ENCODE measurements around the gene CCL3.
"Not testable (repeated sequence)": the region's sequence is repeated elsewhere in the genome, so short reads cannot be mapped to it uniquely, and the experiment has no call there.

The CCL3 gene

GRCh38 chr17:36103401-36103975 is 13.5 kb upstream of the CCL3 start, which contains the start of gene CCL4:
Gene CCL4, plus strand, starts transcription at chr17:36103827. Its CDS starts 79 bp downstream, at chr17:36103906.
- not testable (repeated sequence) for H3K4me1 ChIP-seq (ENCODE audit: control insufficient read depth, insufficient read depth, low read length, poor library complexity, severe bottlenecking); H3K4me3 ChIP-seq (ENCODE audit: extremely low read depth, insufficient read depth, low read length, poor library complexity, severe bottlenecking); H3K27ac ChIP-seq (ENCODE audit: low read depth, low read length, severe bottlenecking); H3K36me3 ChIP-seq (ENCODE audit: control insufficient read depth, insufficient read depth, low read length); H3K9me3 ChIP-seq (ENCODE audit: control insufficient read depth, low read length)
- 60 to 87% methylated on average over 1 to 6 of the region's 6 CpGs for WGBS, 2 experiments (ENCODE audit: insufficient coverage in 2 of 2)

GRCh38 chr17:36099004-36099403 is 9.1 kb upstream of the CCL3 start:
- WGBS, 2 experiments (ENCODE audit: insufficient coverage in 2 of 2): no CpG with 5 or more reads among the region's 1 CpG
- H3K9me3 ChIP-seq (ENCODE audit: control insufficient read depth, low read length): not testable (repeated sequence)

GRCh38 chr17:36095992-36096391 is 6.0 kb upstream of the CCL3 start:
- 100% methylated on average over 1 of the region's 1 CpG; no CpG with 5 or more reads in 1 of the 2 experiments for WGBS, 2 experiments (ENCODE audit: insufficient coverage in 2 of 2)
- Histone ChIP-seq H3K27ac (ENCODE audit: low read depth, low read length, severe bottlenecking) (no peak overlapping the region), H3K36me3 (ENCODE audit: control insufficient read depth, insufficient read depth, low read length) (no peaks in the 10 kb centered on the region), H3K4me3 (ENCODE audit: extremely low read depth, insufficient read depth, low read length, poor library complexity, severe bottlenecking) (no peak overlapping the region), H3K9me3 (ENCODE audit: control insufficient read depth, low read length) (no peaks in the 10 kb centered on the region), H3K4me1 (ENCODE audit: control insufficient read depth, insufficient read depth, low read length, poor library complexity, severe bottlenecking) (no peaks in the 10 kb centered on the region)

More at GRCh38 chr17:36099004-36099403, 9.1 kb upstream of the CCL3 start:
- not testable (repeated sequence) for H3K27ac ChIP-seq (ENCODE audit: low read depth, low read length, severe bottlenecking); H3K4me1 ChIP-seq (ENCODE audit: control insufficient read depth, insufficient read depth, low read length, poor library complexity, severe bottlenecking); H3K4me3 ChIP-seq (ENCODE audit: extremely low read depth, insufficient read depth, low read length, poor library complexity, severe bottlenecking); H3K36me3 ChIP-seq (ENCODE audit: control insufficient read depth, insufficient read depth, low read length)

- 96 to 99% methylated on average over 6 to 7 of the region's 7 CpGs for WGBS, 2 experiments (ENCODE audit: insufficient coverage in 2 of 2)
- no peaks in the 10 kb centered on the region for H3K4me1 ChIP-seq (ENCODE audit: control insufficient read depth, insufficient read depth, low read length, poor library complexity, severe bottlenecking)
- H3K4me3 ChIP-seq (ENCODE audit: extremely low read depth, insufficient read depth, low read length, poor library complexity, severe bottlenecking): no peak overlapping the region
- no peaks in the 10 kb centered on the region for H3K36me3 ChIP-seq (ENCODE audit: control insufficient read depth, insufficient read depth, low read length)
- no peak overlapping the region for H3K27ac ChIP-seq (ENCODE audit: low read depth, low read length, severe bottlenecking)
- H3K9me3 ChIP-seq (ENCODE audit: control insufficient read depth, low read length): no peaks in the 10 kb centered on the region
Measured at GRCh38 chr17:36094746-36095145, 4.8 kb upstream of the CCL3 start.

- no CpG with 5 or more reads among the region's 1 CpG for WGBS, 2 experiments (ENCODE audit: insufficient coverage in 2 of 2)
- Histone ChIP-seq H3K27ac (ENCODE audit: low read depth, low read length, severe bottlenecking) (no peak overlapping the region), H3K4me1 (ENCODE audit: control insufficient read depth, insufficient read depth, low read length, poor library complexity, severe bottlenecking) (no peaks in the 10 kb centered on the region), H3K4me3 (ENCODE audit: extremely low read depth, insufficient read depth, low read length, poor library complexity, severe bottlenecking) (no peak overlapping the region), H3K9me3 (ENCODE audit: control insufficient read depth, low read length) (no peaks in the 10 kb centered on the region), H3K36me3 (ENCODE audit: control insufficient read depth, insufficient read depth, low read length) (no peaks in the 10 kb centered on the region)
Measured at GRCh38 chr17:36094232-36094631, 4.3 kb upstream of the CCL3 start.

GRCh38 chr17:36092715-36093114 is 2.8 kb upstream of the CCL3 start:
- no CpG with 5 or more reads among the region's 6 CpGs for WGBS, 2 experiments (ENCODE audit: insufficient coverage in 2 of 2)
- H3K27ac ChIP-seq (ENCODE audit: low read depth, low read length, severe bottlenecking); H3K36me3 ChIP-seq (ENCODE audit: control insufficient read depth, insufficient read depth, low read length); H3K9me3 ChIP-seq (ENCODE audit: control insufficient read depth, low read length); H3K4me3 ChIP-seq (ENCODE audit: extremely low read depth, insufficient read depth, low read length, poor library complexity, severe bottlenecking); H3K4me1 ChIP-seq (ENCODE audit: control insufficient read depth, insufficient read depth, low read length, poor library complexity, severe bottlenecking): not testable (repeated sequence)

- H3K4me3 ChIP-seq (ENCODE audit: extremely low read depth, insufficient read depth, low read length, poor library complexity, severe bottlenecking): no peak overlapping the region
- no peaks in the 10 kb centered on the region for H3K9me3 ChIP-seq (ENCODE audit: control insufficient read depth, low read length)
- H3K36me3 ChIP-seq (ENCODE audit: control insufficient read depth, insufficient read depth, low read length): no peaks in the 10 kb centered on the region
- no peak overlapping the region for H3K27ac ChIP-seq (ENCODE audit: low read depth, low read length, severe bottlenecking)
- WGBS, 2 experiments (ENCODE audit: insufficient coverage in 2 of 2): 100% methylated on average over 1 to 2 of the region's 4 CpGs
- no peaks in the 10 kb centered on the region for H3K4me1 ChIP-seq (ENCODE audit: control insufficient read depth, insufficient read depth, low read length, poor library complexity, severe bottlenecking)
Measured at GRCh38 chr17:36092230-36092629, 2.3 kb upstream of the CCL3 start.

- no peaks in the 10 kb centered on the region for H3K9me3 ChIP-seq (ENCODE audit: control insufficient read depth, low read length)
- no peak overlapping the region for H3K27ac ChIP-seq (ENCODE audit: low read depth, low read length, severe bottlenecking)
- no peak overlapping the region for H3K4me3 ChIP-seq (ENCODE audit: extremely low read depth, insufficient read depth, low read length, poor library complexity, severe bottlenecking)
- H3K4me1 ChIP-seq (ENCODE audit: control insufficient read depth, insufficient read depth, low read length, poor library complexity, severe bottlenecking): no peaks in the 10 kb centered on the region
- 86 to 88% methylated on average over 1 to 2 of the region's 4 CpGs for WGBS, 2 experiments (ENCODE audit: insufficient coverage in 2 of 2)
- H3K36me3 ChIP-seq (ENCODE audit: control insufficient read depth, insufficient read depth, low read length): no peaks in the 10 kb centered on the region
Measured at GRCh38 chr17:36089339-36089865, 541 bp downstream of the CCL3 start.

GRCh38 chr17:36088670-36089338 is 1.1 kb downstream of the CCL3 start:
- WGBS, 2 experiments (ENCODE audit: insufficient coverage in 2 of 2): 76 to 88% methylated on average over 11 of the region's 14 CpGs
- H3K36me3 ChIP-seq (ENCODE audit: control insufficient read depth, insufficient read depth, low read length): no peaks in the 10 kb centered on the region
- H3K4me3 ChIP-seq (ENCODE audit: extremely low read depth, insufficient read depth, low read length, poor library complexity, severe bottlenecking): no peak overlapping the region
- no peaks in the 10 kb centered on the region for H3K4me1 ChIP-seq (ENCODE audit: control insufficient read depth, insufficient read depth, low read length, poor library complexity, severe bottlenecking)
- H3K9me3 ChIP-seq (ENCODE audit: control insufficient read depth, low read length): no peaks in the 10 kb centered on the region
- H3K27ac ChIP-seq (ENCODE audit: low read depth, low read length, severe bottlenecking): no peak overlapping the region

- 86 to 100% methylated on average over 2 of the region's 10 CpGs for WGBS, 2 experiments (ENCODE audit: insufficient coverage in 2 of 2)
- not testable (repeated sequence) for H3K9me3 ChIP-seq (ENCODE audit: control insufficient read depth, low read length); H3K36me3 ChIP-seq (ENCODE audit: control insufficient read depth, insufficient read depth, low read length); H3K4me1 ChIP-seq (ENCODE audit: control insufficient read depth, insufficient read depth, low read length, poor library complexity, severe bottlenecking); H3K27ac ChIP-seq (ENCODE audit: low read depth, low read length, severe bottlenecking); H3K4me3 ChIP-seq (ENCODE audit: extremely low read depth, insufficient read depth, low read length, poor library complexity, severe bottlenecking)
Measured at GRCh38 chr17:36087897-36088572, 1.9 kb downstream of the CCL3 start.

GRCh38 chr17:36087471-36087870 is 2.5 kb downstream of the CCL3 start:
- not testable (repeated sequence) for H3K4me1 ChIP-seq (ENCODE audit: control insufficient read depth, insufficient read depth, low read length, poor library complexity, severe bottlenecking); H3K36me3 ChIP-seq (ENCODE audit: control insufficient read depth, insufficient read depth, low read length); H3K27ac ChIP-seq (ENCODE audit: low read depth, low read length, severe bottlenecking); H3K4me3 ChIP-seq (ENCODE audit: extremely low read depth, insufficient read depth, low read length, poor library complexity, severe bottlenecking); H3K9me3 ChIP-seq (ENCODE audit: control insufficient read depth, low read length)
- no CpG with 5 or more reads among the region's 3 CpGs for WGBS, 2 experiments (ENCODE audit: insufficient coverage in 2 of 2)
